Spleen (tissue), 7 donors: ENCODE results near the gene ARHGEF12.

Experiments
- POLR2A ChIP-seq, 3 donors: fragments of 450-650 bp; IDR thresholded peaks; one replicate each; pipeline ENCODE4 v1.5.1; 2017; ENCODE audit warnings: antibody characterized with exemption in 3 of 3, mild to moderate bottlenecking in 1 of 3
- POLR2AphosphoS5 ChIP-seq, 3 donors: sonication (generic); formaldehyde crosslinking; IDR thresholded peaks; one replicate each; pipeline ENCODE4 v1.5.1; 2017; ENCODE audit warnings: antibody characterized with exemption in 3 of 3
- TF ChIP-seq, protein P1 (sequence below), 11 experiments: fragments of 200-600 bp in 7 of 11; fragments of 450-650 bp in 4 of 11; sonication (generic) in 4 of 11; IDR thresholded peaks in 8 of 11; conservative IDR thresholded peaks in 3 of 11; 1 replicate in 7 of 11; 2 replicates in 4 of 11; pipeline versions ENCODE4 v1.4.0 to v1.8.0; 2016 to 2021; ENCODE audit warnings: antibody characterized with exemption in 11 of 11, inconsistent platforms in 4 of 11, mild to moderate bottlenecking in 1 of 11
- donor health status: DM: no; HTN: no; CAD: no; lungs with moderate emphysema.
- donor health status: DM: no; HTN: no; CAD: no.
- donor health status: DM: no; HTN: no; CAD: no.

DNA sequence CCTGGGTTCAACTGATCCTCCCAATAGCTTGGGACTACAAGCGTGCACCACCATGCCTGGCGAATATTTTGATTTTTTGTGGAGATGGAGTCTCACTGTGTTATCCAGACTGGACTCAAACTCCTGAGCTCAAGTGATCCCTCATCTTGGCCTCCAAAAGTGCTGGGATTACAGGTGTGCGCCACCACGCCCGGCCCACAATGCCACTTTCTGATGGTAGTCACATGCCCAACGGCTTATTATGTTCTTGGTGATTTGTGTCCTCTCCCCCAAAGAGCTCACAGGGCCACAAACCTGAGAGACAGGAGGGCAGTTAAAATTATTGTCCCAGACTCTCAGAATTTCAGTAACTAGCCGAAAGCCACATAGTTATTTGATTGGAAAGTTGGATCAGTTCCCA lies 185.0 kb downstream of the ARHGEF12 start:
- TF ChIP-seq, protein P1, sequence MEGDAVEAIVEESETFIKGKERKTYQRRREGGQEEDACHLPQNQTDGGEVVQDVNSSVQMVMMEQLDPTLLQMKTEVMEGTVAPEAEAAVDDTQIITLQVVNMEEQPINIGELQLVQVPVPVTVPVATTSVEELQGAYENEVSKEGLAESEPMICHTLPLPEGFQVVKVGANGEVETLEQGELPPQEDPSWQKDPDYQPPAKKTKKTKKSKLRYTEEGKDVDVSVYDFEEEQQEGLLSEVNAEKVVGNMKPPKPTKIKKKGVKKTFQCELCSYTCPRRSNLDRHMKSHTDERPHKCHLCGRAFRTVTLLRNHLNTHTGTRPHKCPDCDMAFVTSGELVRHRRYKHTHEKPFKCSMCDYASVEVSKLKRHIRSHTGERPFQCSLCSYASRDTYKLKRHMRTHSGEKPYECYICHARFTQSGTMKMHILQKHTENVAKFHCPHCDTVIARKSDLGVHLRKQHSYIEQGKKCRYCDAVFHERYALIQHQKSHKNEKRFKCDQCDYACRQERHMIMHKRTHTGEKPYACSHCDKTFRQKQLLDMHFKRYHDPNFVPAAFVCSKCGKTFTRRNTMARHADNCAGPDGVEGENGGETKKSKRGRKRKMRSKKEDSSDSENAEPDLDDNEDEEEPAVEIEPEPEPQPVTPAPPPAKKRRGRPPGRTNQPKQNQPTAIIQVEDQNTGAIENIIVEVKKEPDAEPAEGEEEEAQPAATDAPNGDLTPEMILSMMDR (IDR thresholded peaks at IDR 0.05 in 8 of 11, conservative IDR thresholded peaks at IDR 0.05 in 3 of 11): no peak
- TF ChIP-seq POLR2A (IDR thresholded peaks at IDR 0.05): no peak
- TF ChIP-seq POLR2AphosphoS5 (IDR thresholded peaks at IDR 0.05): no peak
